Stimulated activated CD8-positive, alpha-beta memory T cell treated with anti-CD3 and anti-CD28 coated beads, Interleukin-7, amount 100 ng/mL, for 48 hours (primary cell): ENCODE results near the gene MOB3C.

ENCODE experiments used
- DNase-seq, 2 donors: peaks; one replicate each; pipeline ENCODE4 v3.0.0-alpha.2; 2020; ENCODE audit warnings: low read depth in 1 of 2; ENCODE audit errors: extremely low read depth in 1 of 2

Gene MOB3C

GRCh38 chr1:46580140-46580903 is 36.3 kb downstream of the MOB3C start:
- DNase-seq = no peak

- no peak for DNase-seq
Measured at GRCh38 chr1:46577671-46578070, 38.9 kb downstream of the MOB3C start.

- DNase-seq = no peak
Measured at GRCh38 chr1:46576596-46576995, 40.0 kb downstream of the MOB3C start.

- DNase-seq = no peak
Measured at GRCh38 chr1:46575778-46576177, 40.8 kb downstream of the MOB3C start.

- no peak for DNase-seq
Measured at GRCh38 chr1:46575300-46575699, 41.3 kb downstream of the MOB3C start.

- DNase-seq = no peak
Measured at GRCh38 chr1:46571691-46572225, 44.9 kb downstream of the MOB3C start.

- DNase-seq = no peak
Measured at GRCh38 chr1:46569884-46570725, 46.5 kb downstream of the MOB3C start.

GRCh38 chr1:46569116-46569515 is 47.5 kb downstream of the MOB3C start:
- no peak for DNase-seq

GRCh38 chr1:46568461-46568891 is 48.1 kb downstream of the MOB3C start:
- no peak for DNase-seq

GRCh38 chr1:46563341-46563740 is 53.3 kb downstream of the MOB3C start:
- no peak for DNase-seq

GRCh38 chr1:46562498-46562897 is 54.1 kb downstream of the MOB3C start:
- no peak for DNase-seq

GRCh38 chr1:46558966-46559365 is 57.6 kb downstream of the MOB3C start:
- DNase-seq = no peak

GRCh38 chr1:46558141-46558963 is 58.3 kb downstream of the MOB3C start:
- DNase-seq = no peak
